HG02970 (cell line): ENCODE measurements around the gene KCNQ1OT1.

Experiments
- ATAC-seq: cut with Tn5 transposase; IDR thresholded peaks from one replicate; pipeline ENCODE4 v1.9.1; 2021; ENCODE audit warnings: mild to moderate bottlenecking, moderate library complexity, moderate number of reproducible peaks; ENCODE audit not compliant: unreplicated experiment, low FRiP score

The KCNQ1OT1 gene

GRCh38 chr11:2576549-2576948 is 123.2 kb downstream of the KCNQ1OT1 start:
- no peak for ATAC-seq

GRCh38 chr11:2576111-2576510 is 123.7 kb downstream of the KCNQ1OT1 start:
- no peak for ATAC-seq

- ATAC-seq, result no peak
Observed at GRCh38 chr11:2575591-2576051, 124.2 kb downstream of the KCNQ1OT1 start.

GRCh38 chr11:2574553-2575535 is 125.0 kb downstream of the KCNQ1OT1 start:
- ATAC-seq, result no peak

GRCh38 chr11:2574043-2574552 is 125.7 kb downstream of the KCNQ1OT1 start:
- no peak for ATAC-seq

- ATAC-seq, result no peak
Observed at GRCh38 chr11:2573240-2574042, 126.4 kb downstream of the KCNQ1OT1 start.

GRCh38 chr11:2572491-2573239 is 127.1 kb downstream of the KCNQ1OT1 start:
- no peak for ATAC-seq

GRCh38 chr11:2571598-2572281 is 128.1 kb downstream of the KCNQ1OT1 start:
- ATAC-seq, result no peak

GRCh38 chr11:2570841-2571597 is 128.8 kb downstream of the KCNQ1OT1 start:
- ATAC-seq, result no peak

- ATAC-seq, result no peak
Observed at GRCh38 chr11:2570211-2570811, 129.5 kb downstream of the KCNQ1OT1 start.

- ATAC-seq, result no peak
Observed at GRCh38 chr11:2569731-2570210, 130.0 kb downstream of the KCNQ1OT1 start.

- ATAC-seq, result no peak
Observed at GRCh38 chr11:2569321-2569721, 130.5 kb downstream of the KCNQ1OT1 start.

GRCh38 chr11:2567026-2567671 is 132.6 kb downstream of the KCNQ1OT1 start:
- ATAC-seq, result no peak

GRCh38 chr11:2566223-2567025 is 133.4 kb downstream of the KCNQ1OT1 start:
- ATAC-seq, result no peak

GRCh38 chr11:2565447-2566222 is 134.2 kb downstream of the KCNQ1OT1 start:
- ATAC-seq, result no peak
